Endothelial cell of umbilical vein (primary cell): ENCODE results near the gene CYP19A1.

Experiments
- CTCF ChIP-seq, 2 donors: IDR thresholded peaks; 1 replicate in 1 of 2; 2 replicates in 1 of 2; pipeline ENCODE4 v1.5.1; 2011; ENCODE audit warnings: low read length in 2 of 2, mild to moderate bottlenecking in 2 of 2, moderate library complexity in 2 of 2, control low read depth in 1 of 2, inconsistent platforms in 1 of 2, low read depth in 1 of 2; ENCODE audit not compliant: insufficient read depth in 1 of 2; ENCODE audit errors: extremely low read depth in 1 of 2
- EZH2 ChIP-seq: IDR thresholded peaks from 2 replicates; pipeline ENCODE4 v1.6.1; 2012; ENCODE audit warnings: borderline replicate concordance, low read depth, mild to moderate bottlenecking, moderate library complexity, low read length, inconsistent platforms; ENCODE audit not compliant: severe bottlenecking
- FOS ChIP-seq: IDR thresholded peaks from 2 replicates; pipeline ENCODE4 v1.6.1; 2011; ENCODE audit warnings: mild to moderate bottlenecking, low read length, moderate library complexity, borderline replicate concordance; ENCODE audit not compliant: insufficient read depth
- MYC ChIP-seq: IDR thresholded peaks from one replicate; pipeline ENCODE4 v1.6.1; 2011; ENCODE audit warnings: mild to moderate bottlenecking, low read depth, low read length
- POLR2A ChIP-seq: IDR thresholded peaks from 2 replicates; pipeline ENCODE4 v1.6.1; 2012; ENCODE audit warnings: low read depth, mild to moderate bottlenecking, control low read depth, low read length
- POLR2AphosphoS5 ChIP-seq: IDR thresholded peaks from 2 replicates; pipeline ENCODE4 v1.6.1; 2012; ENCODE audit warnings: low read depth, mild to moderate bottlenecking, control low read depth, low read length, moderate library complexity; ENCODE audit not compliant: insufficient read depth

- TF ChIP-seq MYC (no peak), CTCF (IDR thresholded peaks at IDR 0.05; ENCODE audit: extremely low read depth in 1 of 2, insufficient read depth in 1 of 2, low read depth in 1 of 2, low read length in 2 of 2) (no peak), EZH2 (no peak), POLR2A (no peak), POLR2AphosphoS5 (no peak), FOS (no peak)
These were observed 166.8 kb downstream of the CYP19A1 start for GRCh38 chr15:51171634-51171932.
